Esophagus muscularis mucosa (tissue), 3 donors: ENCODE results near the gene MCM9.

Experiments used
- POLR2A ChIP-seq: fragments of 450-650 bp; IDR thresholded peaks from one replicate; pipeline ENCODE4 v1.6.1; 2017; ENCODE audit warnings: antibody characterized with exemption, moderate library complexity, mild to moderate bottlenecking, low read depth
- POLR2AphosphoS5 ChIP-seq, 2 donors: sonication (generic); formaldehyde crosslinking; IDR thresholded peaks; one replicate each; pipeline ENCODE4 v1.6.1; 2017; ENCODE audit warnings: antibody characterized with exemption in 2 of 2
- TF ChIP-seq, protein P1 (sequence below), 3 experiments: fragments of 200-600 bp in 2 of 3; fragments of 450-650 bp in 1 of 3; sonication (generic) in 2 of 3; IDR thresholded peaks; one replicate each; pipeline ENCODE4 v1.5.1; 2017 to 2019; ENCODE audit warnings: antibody characterized with exemption in 3 of 3, mild to moderate bottlenecking in 2 of 3, moderate library complexity in 1 of 3

GRCh38 chr6:118764766-118765165 lies 170.2 kb downstream of the MCM9 start:
- TF ChIP-seq POLR2A = no peak
- TF ChIP-seq, protein P1, sequence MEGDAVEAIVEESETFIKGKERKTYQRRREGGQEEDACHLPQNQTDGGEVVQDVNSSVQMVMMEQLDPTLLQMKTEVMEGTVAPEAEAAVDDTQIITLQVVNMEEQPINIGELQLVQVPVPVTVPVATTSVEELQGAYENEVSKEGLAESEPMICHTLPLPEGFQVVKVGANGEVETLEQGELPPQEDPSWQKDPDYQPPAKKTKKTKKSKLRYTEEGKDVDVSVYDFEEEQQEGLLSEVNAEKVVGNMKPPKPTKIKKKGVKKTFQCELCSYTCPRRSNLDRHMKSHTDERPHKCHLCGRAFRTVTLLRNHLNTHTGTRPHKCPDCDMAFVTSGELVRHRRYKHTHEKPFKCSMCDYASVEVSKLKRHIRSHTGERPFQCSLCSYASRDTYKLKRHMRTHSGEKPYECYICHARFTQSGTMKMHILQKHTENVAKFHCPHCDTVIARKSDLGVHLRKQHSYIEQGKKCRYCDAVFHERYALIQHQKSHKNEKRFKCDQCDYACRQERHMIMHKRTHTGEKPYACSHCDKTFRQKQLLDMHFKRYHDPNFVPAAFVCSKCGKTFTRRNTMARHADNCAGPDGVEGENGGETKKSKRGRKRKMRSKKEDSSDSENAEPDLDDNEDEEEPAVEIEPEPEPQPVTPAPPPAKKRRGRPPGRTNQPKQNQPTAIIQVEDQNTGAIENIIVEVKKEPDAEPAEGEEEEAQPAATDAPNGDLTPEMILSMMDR (IDR thresholded peaks at IDR 0.05) = no peak
- no peak for TF ChIP-seq POLR2AphosphoS5 (IDR thresholded peaks at IDR 0.05)
